Measurements from ENCODE around the gene LRRC27. TPM values are rescaled to one million over a fixed set of nuclear protein-coding genes. Genes with fewer than 3 reads are reported as not detected.
A peak's percentile ranks its signal among the peaks of the same experiment; 100 is the strongest.

Gene LRRC27
- total RNA-seq, 4 donors from 2014 or later = 5.9 to 69.5 (median 8.3) TPM; not detected in 1

GRCh38 chr10:132416566-132417256 is 84.7 kb downstream of the LRRC27 start:
- in situ Hi-C loops (cut with MboI; ENCODE audit: low pct_ligation_motif_present in 1 of 4, low pct_unique_long_range_greater_than_20kb in 1 of 4, low sequenced_read_pairs in 3 of 4) (no loop called here), intact Hi-C loops (cut with DNase I; ENCODE audit: low total_unique reads) (no loop called here)
- no peak overlapping the region for H3K4me3 ChIP-seq
- H3K9me3 ChIP-seq = no peaks in the 10 kb centered on the region
- H3K27me3 ChIP-seq = no peaks in the 10 kb centered on the region
- peaks cover 49 to 82% (median 74%) of the 10 kb centered on the region in 4 donors for H3K4me1 ChIP-seq
- H3K36me3 ChIP-seq = no peaks in the 10 kb centered on the region
- peak overlapping the region; percentile 92 to 98 (median 97) for H3K27ac ChIP-seq
- DNase-seq = no peak
- 94% methylated on average over 32 of the region's 32 CpGs; no CpG with 5 or more reads in 1 of the 2 donors for WGBS, 2 donors (ENCODE audit: low coverage in 1 of 2)
- TF ChIP-seq EP300 (IDR thresholded peaks at IDR 0.05; ENCODE audit: low read depth) (no peak), POLR2A (IDR thresholded peaks at IDR 0.05) (no peak), POLR2AphosphoS5 (IDR thresholded peaks at IDR 0.05) (no peak)
- TF ChIP-seq, protein P1, sequence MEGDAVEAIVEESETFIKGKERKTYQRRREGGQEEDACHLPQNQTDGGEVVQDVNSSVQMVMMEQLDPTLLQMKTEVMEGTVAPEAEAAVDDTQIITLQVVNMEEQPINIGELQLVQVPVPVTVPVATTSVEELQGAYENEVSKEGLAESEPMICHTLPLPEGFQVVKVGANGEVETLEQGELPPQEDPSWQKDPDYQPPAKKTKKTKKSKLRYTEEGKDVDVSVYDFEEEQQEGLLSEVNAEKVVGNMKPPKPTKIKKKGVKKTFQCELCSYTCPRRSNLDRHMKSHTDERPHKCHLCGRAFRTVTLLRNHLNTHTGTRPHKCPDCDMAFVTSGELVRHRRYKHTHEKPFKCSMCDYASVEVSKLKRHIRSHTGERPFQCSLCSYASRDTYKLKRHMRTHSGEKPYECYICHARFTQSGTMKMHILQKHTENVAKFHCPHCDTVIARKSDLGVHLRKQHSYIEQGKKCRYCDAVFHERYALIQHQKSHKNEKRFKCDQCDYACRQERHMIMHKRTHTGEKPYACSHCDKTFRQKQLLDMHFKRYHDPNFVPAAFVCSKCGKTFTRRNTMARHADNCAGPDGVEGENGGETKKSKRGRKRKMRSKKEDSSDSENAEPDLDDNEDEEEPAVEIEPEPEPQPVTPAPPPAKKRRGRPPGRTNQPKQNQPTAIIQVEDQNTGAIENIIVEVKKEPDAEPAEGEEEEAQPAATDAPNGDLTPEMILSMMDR (IDR thresholded peaks at IDR 0.05) = no peak

DNA sequence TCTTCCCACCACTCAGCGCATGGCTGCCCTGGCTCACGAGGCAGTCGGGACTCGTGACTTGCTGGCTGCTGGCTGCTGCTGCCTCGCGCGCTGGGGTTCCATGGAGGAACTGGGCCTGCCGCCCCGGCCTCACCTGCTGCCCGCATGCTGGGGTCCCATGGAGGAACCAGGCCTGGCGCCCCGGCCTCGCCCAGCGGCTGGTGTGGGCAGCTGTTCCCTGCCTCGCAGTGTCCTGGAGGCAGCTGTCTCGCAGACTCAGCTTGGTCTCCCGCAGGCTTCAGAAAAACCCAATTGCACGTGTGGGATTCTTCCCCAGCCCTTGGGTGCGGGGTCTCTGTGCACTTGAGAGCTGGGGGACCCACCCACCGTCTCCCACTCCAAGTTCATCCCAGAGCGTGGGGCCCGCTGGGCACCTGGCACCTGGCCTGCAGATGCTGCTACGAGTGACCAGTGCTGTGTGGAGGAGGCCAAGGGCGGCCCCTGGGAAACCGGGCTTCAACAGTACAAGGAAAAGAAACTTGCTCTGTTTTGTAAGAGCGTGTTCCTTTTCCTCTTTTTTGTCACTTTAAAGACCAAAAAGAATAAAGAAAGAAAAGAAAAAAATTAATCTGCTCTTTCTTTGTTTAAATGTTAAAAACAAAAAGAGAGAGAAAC is 85.4 kb downstream of the LRRC27 start:
- H3K9me3 ChIP-seq = no peaks in the 10 kb centered on the region
- H3K27ac ChIP-seq = peak overlapping the region; percentile 92 to 98 (median 97)
- TF ChIP-seq, protein P1 (IDR thresholded peaks at IDR 0.05) = no peak
- TF ChIP-seq POLR2A (IDR thresholded peaks at IDR 0.05) (no peak), POLR2AphosphoS5 (IDR thresholded peaks at IDR 0.05) (no peak), EP300 (IDR thresholded peaks at IDR 0.05; ENCODE audit: low read depth) (no peak)
- 77 to 88% methylated on average over 8 to 26 of the region's 26 CpGs for WGBS, 2 donors (ENCODE audit: low coverage in 1 of 2)
- no peak for DNase-seq
- H3K4me1 ChIP-seq = peaks cover 50 to 82% (median 74%) of the 10 kb centered on the region in 4 donors
- H3K36me3 ChIP-seq = no peaks in the 10 kb centered on the region
- intact Hi-C loops (cut with DNase I; ENCODE audit: low total_unique reads) = no loop called here
- H3K27me3 ChIP-seq = no peaks in the 10 kb centered on the region
- H3K4me3 ChIP-seq = no peak overlapping the region
- in situ Hi-C loops (cut with MboI; ENCODE audit: low pct_ligation_motif_present in 1 of 4, low pct_unique_long_range_greater_than_20kb in 1 of 4, low sequenced_read_pairs in 3 of 4) = no loop called here

GRCh38 chr10:132417957-132418441 is 86.0 kb downstream of the LRRC27 start:
- no peaks in the 10 kb centered on the region for H3K36me3 ChIP-seq
- WGBS, 2 donors (ENCODE audit: low coverage in 1 of 2) = 22 to 38% methylated on average over 10 to 14 of the region's 20 CpGs
- peaks cover 50 to 82% (median 74%) of the 10 kb centered on the region in 4 donors for H3K4me1 ChIP-seq
- H3K27ac ChIP-seq = peak overlapping the region; percentile 92 to 98 (median 97)
- no peaks in the 10 kb centered on the region for H3K27me3 ChIP-seq
- peak; percentile 66 for DNase-seq
- intact Hi-C loops (cut with DNase I; ENCODE audit: low total_unique reads) = no loop called here
- no peaks in the 10 kb centered on the region for H3K9me3 ChIP-seq
- H3K4me3 ChIP-seq = no peak overlapping the region
- TF ChIP-seq POLR2A (IDR thresholded peaks at IDR 0.05) = peak; percentile 28
- peak; percentile 89 for TF ChIP-seq EP300 (IDR thresholded peaks at IDR 0.05; ENCODE audit: low read depth)
- TF ChIP-seq POLR2AphosphoS5 (IDR thresholded peaks at IDR 0.05) = peak in 2 of 3 donors; percentile 49
- TF ChIP-seq, protein P1 (IDR thresholded peaks at IDR 0.05) = no peak
- in situ Hi-C loops (cut with MboI; ENCODE audit: low pct_ligation_motif_present in 1 of 4, low pct_unique_long_range_greater_than_20kb in 1 of 4, low sequenced_read_pairs in 3 of 4) = no loop called here

Measured in transverse colon (tissue), 4 donors.